NCI-H128 (cell line): Measurements from ENCODE around the gene MOB3B.

ENCODE experiments used
- DNase-seq: peaks from one replicate; lab custom pipeline; 2025; ENCODE audit not compliant: unreplicated experiment; lab: John Stamatoyannopoulos, UW

Gene MOB3B

DNA sequence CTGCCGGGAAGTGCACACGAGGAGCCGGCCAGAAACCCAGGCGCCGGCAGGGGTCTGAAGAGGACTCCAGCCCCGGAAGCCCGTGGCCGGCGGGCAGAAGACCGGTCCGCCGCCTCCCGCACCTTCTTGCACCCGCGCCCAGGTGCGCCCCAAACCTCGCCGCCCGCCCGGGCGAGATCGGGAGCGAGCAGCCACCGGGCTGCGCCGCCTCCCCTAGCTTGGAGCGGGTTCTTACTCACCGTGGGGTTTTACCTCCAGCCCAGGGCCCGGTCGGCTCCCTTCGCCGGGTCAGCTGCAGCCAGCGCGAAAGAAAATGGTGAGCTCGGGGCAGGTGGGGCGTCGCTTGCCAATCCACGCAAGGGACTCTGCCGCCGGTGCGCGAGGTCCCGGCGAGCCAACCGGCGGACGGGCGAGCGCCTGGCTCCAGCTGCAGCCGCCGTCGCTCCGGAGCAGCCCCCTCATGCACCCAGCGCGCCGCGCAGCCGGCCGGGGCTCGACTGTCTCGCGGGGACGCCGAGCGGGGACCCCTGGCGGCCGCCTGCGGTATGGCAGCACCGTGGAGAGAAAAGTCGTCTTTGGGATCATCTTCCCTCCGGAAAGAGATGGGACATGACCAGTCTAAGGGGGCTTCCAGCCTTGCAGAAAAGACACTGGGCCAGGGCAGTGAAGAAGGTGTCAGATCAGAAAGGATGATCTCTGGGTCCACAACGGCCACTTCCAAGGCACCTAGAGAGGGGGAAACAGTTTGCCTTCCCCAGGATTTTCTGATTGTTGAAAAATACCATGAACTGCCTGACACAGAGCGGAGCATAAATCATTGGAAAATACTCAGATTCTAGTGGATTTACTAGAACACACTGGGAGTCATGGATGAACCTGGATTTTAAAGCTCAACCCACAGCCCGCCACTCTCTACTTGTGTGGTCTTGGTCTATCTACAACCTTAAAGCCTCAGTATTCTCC lies at the start of gene MOB3B:
TSS of gene MOB3B (minus strand) at position 499 of the 963 bp plus-strand sequence. CDS start 74,264 bp downstream, outside the sequence.
- DNase-seq, result no peak

DNA sequence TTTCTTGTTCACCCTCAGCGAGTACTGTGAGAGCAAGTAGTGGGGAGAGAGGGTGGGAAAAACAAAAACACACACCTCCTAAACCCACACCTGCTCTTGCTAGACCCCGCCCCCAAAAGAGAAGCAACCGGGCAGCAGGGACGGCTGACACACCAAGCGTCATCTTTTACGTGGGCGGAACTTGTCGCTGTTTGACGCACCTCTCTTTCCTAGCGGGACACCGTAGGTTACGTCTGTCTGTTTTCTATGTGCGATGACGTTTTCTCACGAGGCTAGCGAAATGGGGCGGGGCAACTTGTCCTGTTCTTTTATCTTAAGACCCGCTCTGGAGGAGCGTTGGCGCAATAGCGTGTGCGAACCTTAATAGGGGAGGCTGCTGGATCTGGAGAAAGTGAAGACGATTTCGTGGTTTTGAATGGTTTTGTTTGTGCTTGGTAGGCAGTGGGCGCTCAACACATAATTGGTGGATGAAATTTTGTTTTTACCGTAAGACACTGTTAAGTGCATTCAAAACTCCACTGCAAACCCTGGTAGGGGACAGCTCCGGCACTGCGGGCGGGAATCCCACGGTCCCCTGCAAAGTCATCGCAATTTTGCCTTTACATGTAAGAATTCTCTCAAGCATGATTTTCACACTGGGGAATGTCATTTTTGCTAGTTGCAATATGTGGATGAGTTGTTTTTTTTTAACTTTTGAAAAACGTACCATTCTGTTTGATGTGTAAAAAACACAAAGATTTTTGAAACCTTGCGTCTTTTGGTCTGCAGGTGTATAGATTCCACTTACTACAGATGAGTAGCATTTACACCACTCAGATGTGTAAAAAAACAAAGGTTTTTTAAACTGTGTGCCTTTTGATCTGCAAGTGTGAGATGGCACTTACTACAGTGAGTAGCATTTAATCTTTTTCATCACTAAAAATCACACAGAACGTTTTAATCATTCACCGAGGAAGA lies 44.3 kb upstream of the MOB3B start:
- DNase-seq, result peak; percentile 96

DNA sequence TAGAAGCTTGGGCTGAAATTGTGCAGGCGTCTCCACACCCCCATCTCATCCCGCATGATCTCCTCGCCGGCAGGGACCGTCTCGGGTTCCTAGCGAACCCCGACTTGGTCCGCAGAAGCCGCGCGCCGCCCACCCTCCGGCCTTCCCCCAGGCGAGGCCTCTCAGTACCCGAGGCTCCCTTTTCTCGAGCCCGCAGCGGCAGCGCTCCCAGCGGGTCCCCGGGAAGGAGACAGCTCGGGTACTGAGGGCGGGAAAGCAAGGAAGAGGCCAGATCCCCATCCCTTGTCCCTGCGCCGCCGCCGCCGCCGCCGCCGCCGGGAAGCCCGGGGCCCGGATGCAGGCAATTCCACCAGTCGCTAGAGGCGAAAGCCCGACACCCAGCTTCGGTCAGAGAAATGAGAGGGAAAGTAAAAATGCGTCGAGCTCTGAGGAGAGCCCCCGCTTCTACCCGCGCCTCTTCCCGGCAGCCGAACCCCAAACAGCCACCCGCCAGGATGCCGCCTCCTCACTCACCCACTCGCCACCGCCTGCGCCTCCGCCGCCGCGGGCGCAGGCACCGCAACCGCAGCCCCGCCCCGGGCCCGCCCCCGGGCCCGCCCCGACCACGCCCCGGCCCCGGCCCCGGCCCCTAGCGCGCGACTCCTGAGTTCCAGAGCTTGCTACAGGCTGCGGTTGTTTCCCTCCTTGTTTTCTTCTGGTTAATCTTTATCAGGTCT lies 43.5 kb upstream of the MOB3B start, which contains the start of gene C9orf72:
TSS of gene C9orf72 (minus strand) at position 564 of the 716 bp plus-strand sequence. CDS start 6,361 bp downstream, outside the sequence.
- DNase-seq, result peak; percentile 80

DNA sequence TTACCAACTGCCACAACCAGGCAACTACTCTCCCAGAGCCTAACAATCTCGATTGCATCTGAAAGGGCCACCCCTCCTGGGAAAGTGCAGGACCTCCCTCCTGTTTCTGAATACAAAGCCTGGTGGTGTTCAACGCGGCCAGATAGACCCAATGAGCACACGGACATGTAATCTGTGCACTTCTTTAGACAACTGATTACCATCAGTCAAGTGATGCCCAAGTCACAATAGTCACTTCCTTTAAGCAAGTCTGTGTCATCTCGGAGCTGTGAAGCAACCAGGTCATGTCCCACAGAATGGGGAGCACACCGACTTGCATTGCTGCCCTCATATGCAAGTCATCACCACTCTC lies 42.9 kb upstream of the MOB3B start:
- no peak for DNase-seq

DNA sequence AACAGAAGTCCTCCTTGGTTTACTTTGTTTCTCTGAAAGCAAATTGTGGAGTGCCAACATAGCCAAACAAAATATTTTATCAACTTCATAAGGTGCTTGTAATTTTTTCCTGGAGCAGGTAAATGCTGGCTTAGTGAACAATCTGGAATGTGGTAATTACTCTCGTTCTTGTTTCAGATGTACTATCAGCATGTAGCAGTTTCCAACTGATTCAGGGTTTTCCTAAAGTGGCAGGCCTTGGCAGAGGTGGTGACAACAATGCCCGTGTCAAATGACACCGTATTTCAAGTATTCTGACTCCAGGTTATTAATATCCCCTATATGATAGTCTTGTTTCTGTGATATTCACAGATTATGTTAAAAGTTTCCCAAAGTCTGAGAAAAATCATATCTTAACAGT lies 42.4 kb upstream of the MOB3B start:
- no peak for DNase-seq

DNA sequence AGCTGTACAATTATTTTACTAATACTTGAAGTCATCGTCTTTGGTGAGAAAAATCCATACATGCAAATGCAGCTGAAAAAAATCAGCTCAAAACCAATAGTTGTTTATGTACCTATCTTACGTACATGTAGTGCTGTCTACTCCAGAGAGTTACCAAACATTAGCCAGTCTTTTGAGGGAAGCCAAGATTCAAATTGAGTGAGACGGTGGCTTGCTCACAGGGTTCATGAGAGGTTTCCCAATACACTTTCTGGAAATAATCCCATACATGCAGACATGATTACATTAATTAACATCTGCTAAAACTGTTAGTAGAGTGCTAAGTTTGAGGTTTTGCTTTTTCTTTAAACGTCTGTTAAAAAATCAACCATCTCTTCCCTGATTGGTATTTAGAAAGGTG lies 41.4 kb upstream of the MOB3B start:
- no peak for DNase-seq

DNA sequence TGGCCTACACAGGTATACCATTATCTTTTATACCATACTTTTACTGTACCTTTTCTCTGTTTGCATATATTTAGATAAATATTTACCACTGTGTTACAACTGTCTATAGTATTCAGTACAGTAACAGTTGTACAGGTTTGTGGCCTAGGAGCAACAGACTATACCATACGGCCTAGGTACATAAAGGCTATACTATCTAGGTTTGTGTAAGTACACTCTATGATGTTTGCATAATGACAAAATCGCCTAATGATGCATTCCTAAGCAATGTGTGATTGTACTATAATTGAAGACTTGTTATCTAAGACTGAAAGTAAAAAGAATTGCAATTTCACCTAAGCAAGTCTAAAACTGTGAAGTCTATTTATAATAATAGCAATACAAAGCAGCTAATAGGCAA lies 39.8 kb upstream of the MOB3B start:
- DNase-seq, result no peak

DNA sequence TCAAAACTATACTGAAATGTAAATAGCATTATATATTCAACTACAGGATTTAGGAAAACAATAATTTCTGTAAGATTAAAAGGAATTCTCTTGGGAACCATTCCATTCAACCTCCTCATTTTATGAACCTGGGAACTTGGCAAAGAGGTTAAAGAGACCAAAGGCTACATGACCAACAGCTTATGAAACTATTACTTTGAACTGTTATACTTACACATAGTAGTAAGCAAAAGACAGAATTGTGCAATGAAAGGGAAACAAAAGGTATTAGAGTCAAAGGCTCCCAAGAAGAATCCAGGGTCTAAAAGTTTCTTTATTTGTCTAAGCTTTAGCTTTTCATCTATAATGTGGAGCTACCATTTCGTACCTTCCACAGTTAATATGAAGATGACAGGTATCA lies 36.5 kb upstream of the MOB3B start:
- no peak for DNase-seq

DNA sequence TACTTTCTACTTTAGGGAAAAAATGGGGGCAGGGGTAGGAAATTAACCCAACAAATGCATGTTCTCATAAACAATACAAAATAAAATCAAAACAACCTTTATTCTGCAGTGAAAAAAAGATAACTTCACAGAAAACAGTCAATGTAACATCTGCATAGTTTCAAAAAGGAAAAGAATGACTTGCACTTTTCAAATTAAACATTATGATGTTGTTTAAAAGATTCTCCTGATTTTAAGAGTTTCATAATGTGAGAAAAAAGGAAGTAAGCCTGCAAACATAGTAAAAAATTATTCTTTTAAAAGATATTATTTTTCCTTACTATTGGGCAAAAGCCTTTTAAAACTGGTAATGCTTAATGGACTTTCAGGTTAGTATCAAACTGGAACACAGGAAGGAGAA lies 36.1 kb upstream of the MOB3B start:
- no peak for DNase-seq

DNA sequence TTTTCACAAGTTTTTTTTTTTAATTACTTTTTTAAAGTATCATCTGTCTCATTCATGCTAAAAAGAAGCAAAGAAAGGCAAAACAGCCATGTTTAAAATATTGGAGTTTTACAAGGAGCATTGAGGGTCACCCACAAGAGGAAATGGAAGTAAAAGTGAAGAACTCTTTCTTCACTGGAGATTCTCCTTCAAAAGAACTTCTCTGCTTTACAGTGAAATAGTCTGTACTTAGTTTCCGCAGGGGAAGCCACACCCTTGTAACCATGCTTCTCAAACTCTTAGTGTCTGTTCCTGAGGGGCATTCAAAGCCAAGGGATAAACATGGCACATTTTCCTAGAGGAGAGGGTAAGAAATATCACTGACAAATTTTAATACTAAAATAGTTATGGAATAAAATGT lies 35.1 kb upstream of the MOB3B start:
- no peak for DNase-seq

DNA sequence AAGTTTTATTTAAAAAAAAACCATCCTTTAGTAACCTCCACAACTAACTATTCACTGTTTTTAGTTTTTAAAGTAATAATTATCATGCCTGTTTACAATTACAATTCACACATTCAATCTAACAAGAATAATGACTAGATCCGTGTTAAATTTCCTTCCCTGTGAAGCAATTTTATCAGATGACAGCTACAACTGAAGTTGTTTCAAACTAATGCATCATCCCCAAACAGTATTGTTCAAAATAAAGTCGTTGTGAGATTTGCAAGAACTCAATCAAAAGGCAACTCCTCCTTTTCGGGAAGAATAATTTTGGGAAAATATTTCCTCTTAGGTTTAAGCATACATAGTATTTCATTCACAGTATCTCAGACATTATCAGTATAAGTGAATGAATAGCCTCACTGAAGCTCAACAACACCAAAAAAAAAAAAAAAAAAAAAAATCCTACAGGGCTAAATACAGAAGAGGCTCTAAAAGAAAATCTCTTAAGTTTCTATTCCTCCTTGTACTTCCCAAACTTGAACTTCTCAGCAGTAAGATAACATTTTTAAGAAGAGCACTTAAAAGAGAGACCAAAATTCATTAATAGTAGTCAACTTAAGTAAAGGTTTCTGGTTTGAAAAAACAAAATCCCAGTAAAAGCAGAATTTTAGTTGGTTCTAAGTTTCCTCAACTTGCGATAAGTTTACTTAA lies 34.3 kb upstream of the MOB3B start:
- no peak for DNase-seq

DNA sequence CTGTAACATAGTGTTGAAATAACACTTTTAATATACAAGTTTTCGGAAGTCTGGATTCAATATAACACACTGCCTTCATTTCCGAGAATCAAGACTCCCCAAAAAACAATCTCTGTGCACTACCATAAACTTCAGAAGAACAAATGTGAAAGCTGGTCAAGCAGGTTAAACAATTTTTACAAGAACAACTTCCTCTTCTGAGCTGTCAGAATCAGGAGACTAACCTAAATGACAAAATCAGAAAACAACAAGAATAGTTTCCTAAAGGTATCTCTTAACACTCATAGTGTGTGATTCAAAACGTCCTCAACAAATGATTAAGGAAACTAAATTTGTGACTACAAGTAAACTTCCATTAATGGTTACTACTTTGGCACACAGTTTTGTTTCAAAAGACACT lies 32.1 kb upstream of the MOB3B start:
- no peak for DNase-seq

DNA sequence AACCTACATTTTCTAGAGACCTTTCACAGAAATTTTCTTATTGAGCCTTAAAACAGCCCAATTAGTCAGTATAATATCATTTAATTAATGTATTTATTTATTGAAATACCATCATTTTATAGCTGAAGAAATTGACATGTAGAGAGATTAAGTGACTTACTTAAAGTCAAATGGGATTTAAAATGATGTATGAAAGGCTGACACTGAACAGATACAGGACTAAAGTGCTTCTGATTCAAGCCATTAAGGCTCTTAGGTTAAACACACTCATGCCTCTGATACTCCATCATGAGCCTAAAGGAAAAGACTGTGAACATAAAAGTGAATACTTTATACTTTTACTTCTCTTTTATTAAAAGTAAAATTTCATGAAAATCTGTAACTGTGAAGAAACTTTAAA lies 30.8 kb upstream of the MOB3B start:
- no peak for DNase-seq

DNA sequence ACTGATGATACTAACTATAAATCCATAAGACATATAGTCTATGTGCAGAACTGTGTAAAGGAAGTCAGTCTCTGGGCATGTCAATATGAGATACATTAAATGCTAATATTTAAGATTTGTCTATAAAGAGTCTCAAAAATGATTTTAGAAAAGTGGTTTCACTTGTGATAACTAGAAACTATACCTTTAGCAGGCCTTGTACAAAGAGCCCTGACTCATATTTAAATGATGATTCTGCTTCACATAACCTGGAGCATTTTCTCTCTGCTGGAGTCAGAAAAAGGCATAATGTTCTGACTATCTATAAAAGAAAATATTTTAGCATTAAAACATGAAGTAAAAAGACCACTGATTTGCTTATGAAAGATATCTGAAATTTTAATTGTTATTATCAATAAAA lies 28.7 kb upstream of the MOB3B start:
- DNase-seq, result no peak

DNA sequence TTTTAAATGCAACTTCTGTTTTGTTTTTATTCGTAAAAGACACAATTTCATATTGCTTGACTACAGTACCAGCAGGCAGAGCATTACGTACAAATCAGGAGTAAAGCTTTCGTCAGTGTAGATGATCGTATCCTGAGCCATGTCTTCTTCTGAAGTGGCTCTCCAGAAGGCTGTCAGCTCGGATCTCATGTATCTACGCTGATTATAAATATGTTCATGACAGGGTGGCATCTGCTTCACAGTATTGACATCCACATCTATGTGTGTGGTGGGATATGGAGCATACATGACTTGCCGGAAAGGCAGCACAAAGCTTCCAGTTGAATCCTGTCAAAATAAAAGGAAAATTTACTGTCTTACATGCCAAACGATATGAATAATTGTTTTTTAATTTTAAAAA lies 26.9 kb upstream of the MOB3B start:
- DNase-seq, result no peak

DNA sequence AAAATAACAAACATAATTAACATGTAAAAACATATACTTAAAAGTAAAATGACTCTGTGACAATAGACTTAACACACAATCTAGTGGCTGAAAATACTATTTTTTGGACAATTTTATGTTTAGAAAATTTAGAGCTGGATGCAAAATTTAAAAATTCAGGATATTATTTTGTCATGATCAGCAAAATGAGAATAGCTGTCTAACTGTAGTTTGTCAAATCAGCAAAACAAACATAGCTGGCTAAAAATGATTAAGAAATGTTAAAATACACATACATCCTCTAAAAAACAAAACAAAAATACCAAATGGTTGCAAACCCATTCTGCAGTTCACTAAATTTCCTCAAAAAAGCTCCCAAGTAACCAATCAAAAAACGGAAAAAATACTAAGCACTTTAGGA lies 25.1 kb upstream of the MOB3B start:
- DNase-seq, result no peak

DNA sequence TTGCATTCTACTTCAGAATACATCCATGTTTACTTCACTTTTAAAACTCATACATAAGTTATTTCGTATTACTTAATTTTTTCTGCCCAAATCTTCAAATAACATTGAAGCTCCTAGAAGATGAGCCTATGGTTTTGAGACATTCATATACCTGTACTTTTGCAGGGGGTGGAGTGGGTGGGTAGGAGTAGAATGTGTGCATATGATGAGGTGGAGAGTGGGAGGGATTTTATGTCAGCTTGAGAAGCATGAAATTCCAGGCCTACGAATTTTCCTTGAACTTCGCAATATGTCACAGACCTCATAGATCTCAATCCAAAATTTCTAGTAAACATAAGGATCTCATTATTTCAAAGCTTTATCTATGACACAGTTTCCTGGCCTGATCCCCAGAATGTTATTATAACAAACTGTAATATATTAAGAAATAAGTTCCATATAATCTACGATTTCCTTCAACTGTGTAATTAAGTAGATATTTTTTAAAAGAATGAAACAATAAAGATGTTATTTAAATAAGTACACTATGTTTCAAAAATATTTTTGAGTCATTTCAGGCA lies 19.7 kb upstream of the MOB3B start:
- DNase-seq, result no peak

DNA sequence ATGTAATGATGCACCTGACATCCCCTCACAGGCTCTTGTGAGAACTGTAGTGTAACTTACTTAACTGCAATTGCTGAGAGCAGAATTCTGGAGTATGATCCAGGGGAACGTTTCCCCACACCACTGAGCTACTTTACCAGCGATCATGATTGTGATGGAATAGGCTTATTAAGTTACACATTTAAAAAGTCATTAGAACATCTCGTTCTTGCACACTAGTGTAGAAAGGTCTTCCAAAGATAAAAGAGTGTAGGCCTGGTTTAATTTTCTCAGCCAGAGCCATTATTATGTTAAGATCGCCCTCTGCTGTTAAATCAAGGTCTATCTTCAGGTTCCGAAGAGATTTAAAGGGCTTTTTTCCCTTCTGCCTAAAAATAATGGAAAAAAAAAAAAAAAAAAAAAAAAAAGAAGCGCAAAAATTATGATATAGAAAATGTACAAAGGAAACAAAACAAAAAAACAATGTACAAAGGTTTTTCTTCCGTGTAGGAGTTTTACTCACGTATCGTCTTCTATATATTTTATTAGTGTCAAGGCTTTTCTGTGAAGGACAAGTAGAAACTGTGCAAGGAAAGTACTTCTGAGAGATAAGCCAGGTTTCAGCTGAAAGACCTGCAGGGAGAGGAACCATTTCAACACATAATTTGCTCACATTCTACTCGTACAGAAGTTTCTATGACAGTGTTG lies 18.6 kb upstream of the MOB3B start:
- no peak for DNase-seq

DNA sequence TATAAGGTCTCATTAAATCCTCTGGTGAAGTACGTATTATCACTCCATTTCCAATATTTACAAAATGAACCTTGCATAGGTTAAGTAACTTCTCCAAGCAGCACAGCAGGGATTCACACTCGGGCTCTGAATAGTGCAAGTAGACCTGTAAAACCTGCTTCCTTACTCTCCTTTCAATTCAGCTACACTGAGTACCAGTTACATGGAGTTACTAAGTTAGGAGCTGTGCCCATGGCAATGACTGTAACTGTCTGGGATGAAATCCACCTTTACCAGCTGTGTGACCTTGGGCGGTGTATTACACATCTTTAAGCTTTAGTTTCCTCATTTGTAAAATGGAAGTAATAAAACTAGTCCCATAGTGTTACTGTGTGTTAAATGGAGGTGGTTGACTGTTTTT lies 15.9 kb upstream of the MOB3B start:
- no peak for DNase-seq

DNA sequence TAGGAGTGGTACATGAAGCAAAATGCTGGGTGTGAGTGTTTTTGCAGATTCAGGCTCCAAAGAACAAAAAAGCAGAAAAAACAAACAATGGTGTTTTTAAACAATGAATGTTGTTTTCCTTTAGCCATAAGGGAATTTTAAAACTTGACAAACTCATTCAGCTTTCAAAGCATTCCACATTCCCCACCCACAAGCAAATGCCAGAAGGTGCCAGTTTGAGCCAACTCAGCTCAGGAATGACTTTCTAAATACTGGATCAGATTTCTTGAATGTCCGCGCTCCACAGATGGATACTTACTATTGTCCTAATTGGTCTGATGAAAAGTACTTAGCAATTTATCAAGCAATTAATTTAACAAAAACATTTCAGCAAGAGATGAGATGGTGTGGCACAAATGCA lies 12.9 kb upstream of the MOB3B start:
- no peak for DNase-seq
